ENCODE results near the gene WSCD1.
A peak's percentile ranks its signal among the peaks of the same experiment; 100 is the strongest.

Gene WSCD1

GRCh38 chr17:6086603-6087400 is 16.6 kb downstream of the WSCD1 start:
- DNase-seq = no peak

GRCh38 chr17:6088141-6088540 is 18.0 kb downstream of the WSCD1 start:
- DNase-seq = no peak

GRCh38 chr17:6090253-6090652 is 20.1 kb downstream of the WSCD1 start:
- DNase-seq = no peak

- peak; percentile 69 for DNase-seq
Observed at GRCh38 chr17:6092182-6092902, 22.2 kb downstream of the WSCD1 start.

GRCh38 chr17:6092903-6093468 is 22.8 kb downstream of the WSCD1 start:
- DNase-seq = no peak

- no peak for DNase-seq
Observed at GRCh38 chr17:6094453-6094852, 24.3 kb downstream of the WSCD1 start.

- no peak for DNase-seq
Observed at GRCh38 chr17:6094926-6095325, 24.7 kb downstream of the WSCD1 start.

- no peak for DNase-seq
Observed at GRCh38 chr17:6095501-6095900, 25.3 kb downstream of the WSCD1 start.

GRCh38 chr17:6096201-6097004 is 26.2 kb downstream of the WSCD1 start:
- no peak for DNase-seq

GRCh38 chr17:6097005-6097279 is 26.8 kb downstream of the WSCD1 start:
- DNase-seq = no peak

GRCh38 chr17:6098050-6098822 is 28.1 kb downstream of the WSCD1 start:
- DNase-seq = peak; percentile 75

GRCh38 chr17:6098823-6099180 is 28.6 kb downstream of the WSCD1 start:
- DNase-seq = peak; percentile 41

GRCh38 chr17:6099492-6099891 is 29.3 kb downstream of the WSCD1 start:
- no peak for DNase-seq

- no peak for DNase-seq
Observed at GRCh38 chr17:6100146-6100545, 30.0 kb downstream of the WSCD1 start.

- DNase-seq = no peak
Observed at GRCh38 chr17:6100891-6101500, 30.8 kb downstream of the WSCD1 start.

GRCh38 chr17:6101706-6102105 is 31.5 kb downstream of the WSCD1 start:
- no peak for DNase-seq

GRCh38 chr17:6102615-6103014 is 32.4 kb downstream of the WSCD1 start:
- no peak for DNase-seq

- DNase-seq = no peak
Observed at GRCh38 chr17:6104956-6105648, 34.9 kb downstream of the WSCD1 start.

- no peak for DNase-seq
Observed at GRCh38 chr17:6105649-6106007, 35.4 kb downstream of the WSCD1 start.

- no peak for DNase-seq
Observed at GRCh38 chr17:6106212-6106611, 36.0 kb downstream of the WSCD1 start.

- DNase-seq = no peak
Observed at GRCh38 chr17:6107791-6108190, 37.6 kb downstream of the WSCD1 start.

- DNase-seq = no peak
Observed at GRCh38 chr17:6108382-6108781, 38.2 kb downstream of the WSCD1 start.
